HG03460 (cell line): ENCODE data around the gene ZNF547.

ENCODE experiments used
- ATAC-seq: cut with Tn5 transposase; IDR thresholded peaks from one replicate; pipeline ENCODE4 v1.9.1; 2021; ENCODE audit not compliant: unreplicated experiment

The ZNF547 gene

GRCh38 chr19:57362997-57363687, at the start of gene ZNF547, which contains the start of gene TRAPPC2B:
ZNF547 (plus strand) TSS chr19:57363551; CDS start chr19:57368556, 5,005 bp downstream.
TRAPPC2B (plus strand) TSS chr19:57363551; CDS start chr19:57364834, 1,283 bp downstream.
- peak; percentile 95 for ATAC-seq

- ATAC-seq = no peak
These were observed 49.2 kb upstream of the ZNF547 start for GRCh38 chr19:57314146-57314545.

- ATAC-seq = no peak
These were observed 45.8 kb upstream of the ZNF547 start for GRCh38 chr19:57317503-57317902.

GRCh38 chr19:57319869-57320179, 43.5 kb upstream of the ZNF547 start:
- ATAC-seq = no peak

- ATAC-seq = peak; percentile 99
These were observed 42.9 kb upstream of the ZNF547 start, which contains the start of gene ZNF543 for GRCh38 chr19:57320180-57321084. ZNF543 (plus strand) TSS chr19:57320472; CDS start chr19:57320854, 382 bp downstream.

- ATAC-seq = no peak
These were observed 42.2 kb upstream of the ZNF547 start for GRCh38 chr19:57321116-57321515.

GRCh38 chr19:57321751-57322150, 41.6 kb upstream of the ZNF547 start:
- no peak for ATAC-seq

- no peak for ATAC-seq
These were observed 38.4 kb upstream of the ZNF547 start for GRCh38 chr19:57324992-57325391.

GRCh38 chr19:57327993-57328392, 35.4 kb upstream of the ZNF547 start:
- no peak for ATAC-seq

- no peak for ATAC-seq
These were observed 29.2 kb upstream of the ZNF547 start for GRCh38 chr19:57334191-57334590.

GRCh38 chr19:57338877-57339276, 24.5 kb upstream of the ZNF547 start:
- no peak for ATAC-seq

GRCh38 chr19:57342582-57342981, 20.8 kb upstream of the ZNF547 start:
- ATAC-seq = no peak

GRCh38 chr19:57348136-57348535, 15.2 kb upstream of the ZNF547 start:
- no peak for ATAC-seq

GRCh38 chr19:57350877-57351805, 12.2 kb upstream of the ZNF547 start, which contains the start of gene ZNF304:
ZNF304 (plus strand) TSS chr19:57351271; CDS start chr19:57351665, 394 bp downstream.
- ATAC-seq = peak; percentile 96

- ATAC-seq = no peak
These were observed 11.5 kb upstream of the ZNF547 start for GRCh38 chr19:57351867-57352266.

GRCh38 chr19:57355916-57356315, 7.4 kb upstream of the ZNF547 start:
- ATAC-seq = no peak

- no peak for ATAC-seq
These were observed 5.9 kb upstream of the ZNF547 start for GRCh38 chr19:57357406-57357805.

- no peak for ATAC-seq
These were observed 4.1 kb upstream of the ZNF547 start for GRCh38 chr19:57359300-57359699.

- no peak for ATAC-seq
These were observed 932 bp upstream of the ZNF547 start for GRCh38 chr19:57362419-57362818.

- peak; percentile 18 for ATAC-seq
These were observed 384 bp downstream of the ZNF547 start for GRCh38 chr19:57363688-57364181.

GRCh38 chr19:57366776-57367175, 3.4 kb downstream of the ZNF547 start:
- ATAC-seq = no peak
